Activated CD4-positive, alpha-beta T cell treated with anti-CD3 and anti-CD28 coated beads for 4 hours (primary cell): Measurements from ENCODE around the gene CALCOCO1.
"Not testable (repeated sequence)": the region's sequence is repeated elsewhere in the genome, so short reads cannot be mapped to it uniquely, and the experiment has no call there.

Experiments used
- DNase-seq, 2 donors: peaks; one replicate each; pipeline ENCODE4 v3.0.0-alpha.2; 2020

The CALCOCO1 gene

DNA sequence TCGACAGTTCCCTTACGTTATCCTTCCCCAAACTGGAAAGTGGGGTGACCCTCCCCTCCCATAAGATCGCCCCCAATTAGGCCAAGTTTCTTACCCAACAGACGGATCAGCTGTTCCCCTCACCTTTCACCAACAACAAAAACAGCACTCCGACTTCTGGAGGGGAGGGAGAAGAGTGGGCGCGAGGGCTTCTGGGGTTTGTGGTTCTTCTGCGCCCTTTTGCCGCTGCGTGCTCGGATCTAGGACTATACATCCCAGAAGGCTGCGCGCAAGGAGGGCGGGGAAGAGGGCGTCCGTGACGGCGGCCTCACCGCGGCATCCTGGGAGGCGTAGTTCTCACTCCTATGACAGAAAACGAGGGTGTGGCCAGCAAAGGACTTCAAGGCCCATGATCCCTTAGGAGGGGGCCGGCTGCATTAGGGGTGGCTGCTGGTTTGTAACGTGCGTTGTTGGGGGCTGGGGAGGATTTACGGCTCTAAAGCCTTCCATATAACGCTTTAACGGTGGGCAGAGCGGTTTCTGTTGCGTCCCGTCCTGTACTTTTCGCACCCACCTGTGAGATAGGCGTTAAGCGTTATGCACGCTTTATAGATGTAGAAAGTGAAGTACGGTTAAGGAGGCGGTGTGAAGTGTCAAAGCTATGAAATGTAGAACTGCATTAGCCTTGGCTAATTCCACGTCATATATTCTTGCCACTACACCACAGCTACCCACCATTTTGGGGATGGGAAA lies at the start of gene CALCOCO1:
CALCOCO1 (minus strand) TSS at position 143 of the 732 bp plus-strand sequence. CDS start 2,210 bp downstream, outside the sequence.
- DNase-seq = peak; percentile 96

DNA sequence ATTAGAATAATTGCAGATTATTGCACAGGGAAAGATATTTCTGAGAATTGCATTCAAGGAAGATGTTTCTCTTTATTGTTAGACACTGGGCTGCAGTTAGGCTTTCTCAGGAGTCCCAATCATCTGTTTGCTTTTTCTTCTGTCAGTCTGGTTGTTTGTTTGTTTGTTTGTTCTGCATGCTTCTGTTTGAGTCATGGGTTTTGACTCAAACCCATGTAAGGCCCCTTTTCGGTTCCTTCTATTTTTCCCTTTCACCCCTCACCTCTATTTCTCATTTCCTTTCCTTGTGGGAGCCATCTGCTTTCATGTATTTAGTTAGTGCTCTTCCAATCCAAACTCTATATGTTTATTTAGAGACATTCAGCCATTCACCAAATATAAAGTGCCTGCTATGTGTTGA lies 49.6 kb upstream of the CALCOCO1 start:
- DNase-seq = no peak

- DNase-seq = no peak
Measured at GRCh38 chr12:53775478-53776145, 48.4 kb upstream of the CALCOCO1 start.

- no peak for DNase-seq
Measured at GRCh38 chr12:53770281-53770680, 43.0 kb upstream of the CALCOCO1 start.

DNA sequence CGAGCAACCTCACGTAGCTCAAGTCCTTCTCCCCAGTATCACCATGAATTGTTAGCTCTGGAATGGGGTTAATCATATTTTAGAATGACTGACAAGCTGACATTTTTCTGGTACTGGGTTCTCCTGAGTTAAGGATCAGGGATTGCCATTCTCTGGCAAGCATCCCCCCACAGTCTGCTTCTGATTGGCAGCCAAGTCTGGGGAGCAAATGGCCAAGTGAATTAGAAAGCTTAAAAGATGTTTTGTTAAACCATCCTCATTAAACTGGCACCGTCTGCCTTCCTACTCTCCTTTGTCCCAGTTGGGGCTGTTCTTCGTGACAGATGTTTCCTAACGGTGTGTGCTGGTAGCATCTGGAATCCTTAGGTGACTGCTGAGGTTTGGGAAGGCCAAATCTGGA lies 41.7 kb upstream of the CALCOCO1 start:
- DNase-seq = no peak

DNA sequence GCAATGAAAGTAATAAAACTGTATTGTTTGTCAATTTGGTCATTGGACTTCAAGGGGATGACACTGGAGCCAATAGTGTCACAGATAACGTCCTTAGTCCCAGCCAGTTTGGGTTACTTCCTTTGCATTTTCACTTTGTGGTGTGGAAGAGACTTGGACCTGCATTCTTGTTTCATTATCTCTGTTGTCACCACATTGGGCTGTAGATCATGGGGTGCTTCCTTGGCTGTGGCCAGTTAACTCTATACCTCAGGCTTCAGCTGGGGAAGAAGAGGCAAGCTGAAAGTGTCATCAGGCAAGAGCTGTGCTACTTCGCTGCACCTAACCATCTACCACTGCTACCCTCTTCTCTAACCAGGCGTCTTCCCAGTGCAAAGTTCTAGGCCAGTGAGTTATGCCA lies 39.6 kb upstream of the CALCOCO1 start:
- no peak for DNase-seq

GRCh38 chr12:53765891-53766290 lies 38.6 kb upstream of the CALCOCO1 start:
- DNase-seq = no peak

DNA sequence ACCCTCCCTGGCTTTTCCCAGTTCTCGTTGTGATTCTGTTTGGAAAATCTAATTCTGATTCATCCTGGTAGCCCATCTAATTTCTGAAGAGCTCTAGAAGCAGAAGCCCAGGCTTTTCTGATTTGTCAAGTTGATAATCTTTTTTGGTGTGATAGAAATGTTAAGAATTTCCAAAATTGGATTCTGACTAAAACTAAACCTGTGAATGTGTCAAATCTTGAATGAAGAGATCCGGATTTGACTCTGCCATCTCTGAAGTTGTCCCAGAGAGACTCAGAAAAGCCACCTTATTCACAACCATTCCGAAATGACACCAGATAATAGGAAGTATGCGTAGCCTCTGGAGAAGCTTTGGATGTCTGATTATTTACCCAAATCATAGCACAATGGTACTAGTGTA lies 37.4 kb upstream of the CALCOCO1 start:
- DNase-seq = no peak

DNA sequence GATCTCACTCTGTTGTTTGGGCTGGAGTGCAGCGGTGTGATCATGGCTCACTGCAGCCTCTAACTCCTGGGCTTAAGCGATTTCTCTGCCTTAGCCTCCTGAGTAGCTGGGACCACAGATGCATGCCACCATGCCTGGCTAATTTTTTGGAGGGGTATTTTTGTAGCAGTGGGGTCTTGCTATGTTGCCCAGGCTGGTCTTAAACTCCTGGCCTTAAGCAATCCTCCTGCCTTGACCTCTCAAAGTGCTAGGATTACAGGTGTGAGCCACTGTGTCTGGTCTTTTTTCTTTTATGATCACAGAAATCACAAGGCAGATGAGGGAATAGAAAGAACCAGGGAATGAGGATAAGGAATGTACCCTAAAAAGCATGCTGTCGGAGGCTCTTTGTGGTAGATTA lies 35.5 kb upstream of the CALCOCO1 start:
- DNase-seq = not testable (repeated sequence)

- no peak for DNase-seq
Measured at GRCh38 chr12:53761306-53761705, 34.1 kb upstream of the CALCOCO1 start.

DNA sequence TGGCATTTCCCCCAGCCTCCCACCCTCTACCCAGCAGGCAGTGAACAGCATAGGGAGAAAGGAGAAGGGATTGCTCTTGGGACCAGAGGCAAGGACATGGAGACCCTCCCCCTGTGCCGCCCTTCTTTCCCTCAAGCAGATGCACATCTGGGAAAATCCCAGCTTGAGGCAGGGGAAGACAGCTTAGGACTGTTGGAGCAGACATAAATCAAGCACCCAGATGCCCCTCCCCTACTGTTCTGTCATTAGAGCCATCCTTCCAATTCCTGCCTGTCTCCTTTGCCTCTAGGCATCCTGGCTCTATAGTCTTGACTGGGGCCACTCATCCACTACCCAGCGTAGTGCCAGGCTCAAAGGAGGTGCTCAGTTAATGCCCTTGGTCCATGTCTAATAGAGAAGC lies 32.0 kb upstream of the CALCOCO1 start:
- no peak for DNase-seq

- DNase-seq = no peak
Measured at GRCh38 chr12:53758730-53759103, 31.5 kb upstream of the CALCOCO1 start.

- DNase-seq = no peak
Measured at GRCh38 chr12:53758081-53758729, 31.0 kb upstream of the CALCOCO1 start.

DNA sequence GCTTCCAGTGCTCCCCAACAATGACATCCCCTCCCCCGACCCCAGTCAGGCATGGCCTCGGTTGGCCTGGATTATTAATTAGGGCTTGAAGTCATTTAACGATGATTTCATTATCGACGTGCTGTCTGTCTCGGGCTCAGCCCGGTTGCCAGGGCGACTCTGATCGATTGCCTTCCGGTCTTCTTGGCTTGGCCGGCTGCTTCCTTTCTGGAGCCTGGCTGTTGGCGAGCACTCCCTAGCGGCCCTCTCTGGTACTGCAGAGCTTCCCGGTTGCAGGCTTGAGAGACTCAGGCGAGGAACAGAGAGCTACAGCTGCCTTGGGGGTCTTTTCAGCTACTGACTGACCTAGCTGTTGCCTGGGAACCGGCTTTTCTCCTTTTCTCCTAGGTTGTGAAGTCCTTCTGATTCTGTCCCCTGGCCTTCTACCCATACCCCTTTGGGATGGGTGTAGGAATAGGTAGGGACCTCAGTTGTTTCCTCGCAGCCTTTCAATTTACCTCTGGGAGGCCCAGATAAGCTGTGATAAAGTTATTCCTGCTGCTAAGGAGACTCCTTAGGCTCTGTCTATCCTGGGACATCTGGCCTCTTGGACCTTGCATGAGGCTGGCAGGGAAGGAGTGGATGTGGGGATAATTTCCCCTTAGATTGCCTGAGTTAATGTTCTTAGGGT lies 30.0 kb upstream of the CALCOCO1 start:
- peak; percentile 60 to 77 for DNase-seq

- DNase-seq = no peak
Measured at GRCh38 chr12:53756300-53757100, 29.2 kb upstream of the CALCOCO1 start.

DNA sequence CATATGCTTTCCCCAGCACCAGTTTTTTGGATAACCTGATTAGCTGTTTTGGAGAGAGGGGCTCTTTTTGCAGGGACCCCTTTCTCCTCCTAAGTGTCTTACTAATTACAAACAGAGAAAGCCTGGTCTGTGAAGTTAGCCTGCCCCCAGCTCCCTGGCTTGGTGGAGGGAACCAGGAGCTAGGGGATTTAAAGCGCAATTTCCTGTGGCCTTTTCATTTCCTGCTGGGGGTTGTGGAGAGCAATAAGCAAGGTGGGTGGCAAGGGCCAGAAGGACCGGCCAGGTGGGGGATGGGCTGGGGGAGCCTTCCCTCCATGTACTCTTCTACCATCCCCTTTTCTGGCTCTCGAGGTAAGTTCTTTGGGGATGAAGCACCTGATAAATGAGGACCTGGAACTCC lies 28.6 kb upstream of the CALCOCO1 start:
- no peak for DNase-seq

GRCh38 chr12:53755451-53755891 lies 28.2 kb upstream of the CALCOCO1 start:
- DNase-seq = no peak

GRCh38 chr12:53754633-53755264 lies 27.5 kb upstream of the CALCOCO1 start:
- no peak for DNase-seq

GRCh38 chr12:53754188-53754585 lies 26.9 kb upstream of the CALCOCO1 start:
- DNase-seq = no peak

DNA sequence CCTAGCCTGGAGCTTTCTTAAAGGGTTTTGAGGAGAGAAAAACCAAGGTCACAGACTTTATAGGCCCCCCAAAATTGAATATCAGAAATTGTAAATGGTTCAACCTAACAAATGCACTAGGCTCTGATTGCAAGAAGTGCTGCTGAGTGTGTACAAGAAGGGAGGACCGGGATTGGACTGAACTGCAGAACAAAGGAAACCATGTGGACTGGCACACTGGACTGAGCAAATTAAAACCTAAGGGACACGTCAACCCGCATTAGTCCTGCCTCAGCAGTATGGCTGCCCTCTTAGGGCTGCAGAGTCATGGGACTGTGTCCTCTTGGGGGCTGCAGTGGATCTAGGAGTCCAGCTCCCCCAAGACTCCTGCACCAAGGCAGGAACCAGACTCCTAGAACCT lies 25.4 kb upstream of the CALCOCO1 start:
- no peak for DNase-seq

DNA sequence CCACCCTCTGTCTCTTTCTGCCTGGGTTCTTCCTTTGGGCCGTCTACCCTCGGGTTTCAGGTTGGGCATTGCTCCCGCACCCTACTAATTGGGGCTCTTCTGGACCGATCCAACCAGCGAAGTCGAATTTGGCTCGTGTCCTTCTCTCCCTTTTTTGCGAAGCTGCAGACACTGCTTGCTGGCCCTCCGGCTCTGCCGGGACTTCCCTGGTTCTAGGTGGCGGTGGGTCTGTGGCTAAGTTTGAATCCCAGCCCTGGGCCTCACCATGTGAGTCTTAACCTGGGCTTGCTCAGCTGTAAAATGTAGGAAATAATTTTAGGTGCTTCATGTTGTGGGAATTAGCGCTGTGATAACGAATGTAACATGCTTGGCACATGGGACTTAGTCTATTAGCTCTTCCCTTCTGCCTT lies 24.9 kb upstream of the CALCOCO1 start:
- DNase-seq = no peak
